GM13976 (cell line): ENCODE data around the gene FAM169A.
A peak's percentile ranks its signal among the peaks of the same experiment; 100 is the strongest.
"Not testable (repeated sequence)": the region's sequence is repeated elsewhere in the genome, so short reads cannot be mapped to it uniquely, and the experiment has no call there.

Source experiments
- DNase-seq: peaks from one replicate; pipeline ENCODE4 v3.0.0; 2012; ENCODE audit warnings: low spot score
- in situ Hi-C: fragments of 300-500 bp; cut with MboI; formaldehyde crosslinking; loops from one replicate; pipeline ENCODE4 v1.12.0; 2022; ENCODE audit warnings: low sequenced_read_pairs, mixed read lengths, inconsistent platforms; ENCODE audit not compliant: unreplicated experiment
- TF ChIP-seq, protein P1 (sequence below): IDR thresholded peaks from 2 replicates; pipeline ENCODE4 v1.5.1; 2012; ENCODE audit warnings: borderline replicate concordance, mild to moderate bottlenecking; ENCODE audit not compliant: insufficient read depth; ENCODE audit errors: extremely low read depth, missing control alignments, control extremely low read depth

Gene FAM169A

DNA sequence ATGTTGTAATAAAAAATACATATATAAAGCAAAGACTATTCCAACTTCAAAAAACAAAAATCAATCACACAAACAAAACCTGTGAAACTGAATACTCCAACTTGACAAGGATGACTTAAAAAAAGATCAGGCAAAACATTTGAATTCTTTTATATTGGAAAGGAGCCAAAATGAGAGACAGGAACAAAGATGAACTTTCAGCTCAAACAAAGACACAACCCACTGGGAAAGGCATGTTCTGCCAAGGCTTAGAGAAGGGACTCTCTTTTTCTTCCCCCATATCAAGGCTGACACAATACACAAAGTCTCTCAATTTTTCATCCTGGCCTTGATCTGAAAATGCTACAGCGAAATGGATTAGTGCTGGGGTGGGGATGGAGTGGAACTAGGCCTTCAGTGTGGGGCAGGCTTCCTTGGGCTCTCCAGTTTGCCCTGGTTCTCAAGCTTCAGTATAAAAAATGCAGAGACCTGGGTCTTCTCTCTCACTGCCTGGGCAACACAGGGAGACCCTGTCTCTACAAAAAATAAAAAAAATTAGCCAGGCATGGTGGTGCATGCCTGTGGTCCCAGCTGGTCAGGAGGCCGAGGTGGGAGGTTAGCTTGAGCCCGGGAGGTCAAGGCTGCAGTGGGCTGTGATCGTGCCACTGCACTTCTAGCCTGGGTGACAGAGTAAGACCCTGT, 11.6 kb upstream of the FAM169A start:
- DNase-seq: no peak
- TF ChIP-seq, protein P1, sequence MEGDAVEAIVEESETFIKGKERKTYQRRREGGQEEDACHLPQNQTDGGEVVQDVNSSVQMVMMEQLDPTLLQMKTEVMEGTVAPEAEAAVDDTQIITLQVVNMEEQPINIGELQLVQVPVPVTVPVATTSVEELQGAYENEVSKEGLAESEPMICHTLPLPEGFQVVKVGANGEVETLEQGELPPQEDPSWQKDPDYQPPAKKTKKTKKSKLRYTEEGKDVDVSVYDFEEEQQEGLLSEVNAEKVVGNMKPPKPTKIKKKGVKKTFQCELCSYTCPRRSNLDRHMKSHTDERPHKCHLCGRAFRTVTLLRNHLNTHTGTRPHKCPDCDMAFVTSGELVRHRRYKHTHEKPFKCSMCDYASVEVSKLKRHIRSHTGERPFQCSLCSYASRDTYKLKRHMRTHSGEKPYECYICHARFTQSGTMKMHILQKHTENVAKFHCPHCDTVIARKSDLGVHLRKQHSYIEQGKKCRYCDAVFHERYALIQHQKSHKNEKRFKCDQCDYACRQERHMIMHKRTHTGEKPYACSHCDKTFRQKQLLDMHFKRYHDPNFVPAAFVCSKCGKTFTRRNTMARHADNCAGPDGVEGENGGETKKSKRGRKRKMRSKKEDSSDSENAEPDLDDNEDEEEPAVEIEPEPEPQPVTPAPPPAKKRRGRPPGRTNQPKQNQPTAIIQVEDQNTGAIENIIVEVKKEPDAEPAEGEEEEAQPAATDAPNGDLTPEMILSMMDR: no peak
- in situ Hi-C loops: no loop called here

DNA sequence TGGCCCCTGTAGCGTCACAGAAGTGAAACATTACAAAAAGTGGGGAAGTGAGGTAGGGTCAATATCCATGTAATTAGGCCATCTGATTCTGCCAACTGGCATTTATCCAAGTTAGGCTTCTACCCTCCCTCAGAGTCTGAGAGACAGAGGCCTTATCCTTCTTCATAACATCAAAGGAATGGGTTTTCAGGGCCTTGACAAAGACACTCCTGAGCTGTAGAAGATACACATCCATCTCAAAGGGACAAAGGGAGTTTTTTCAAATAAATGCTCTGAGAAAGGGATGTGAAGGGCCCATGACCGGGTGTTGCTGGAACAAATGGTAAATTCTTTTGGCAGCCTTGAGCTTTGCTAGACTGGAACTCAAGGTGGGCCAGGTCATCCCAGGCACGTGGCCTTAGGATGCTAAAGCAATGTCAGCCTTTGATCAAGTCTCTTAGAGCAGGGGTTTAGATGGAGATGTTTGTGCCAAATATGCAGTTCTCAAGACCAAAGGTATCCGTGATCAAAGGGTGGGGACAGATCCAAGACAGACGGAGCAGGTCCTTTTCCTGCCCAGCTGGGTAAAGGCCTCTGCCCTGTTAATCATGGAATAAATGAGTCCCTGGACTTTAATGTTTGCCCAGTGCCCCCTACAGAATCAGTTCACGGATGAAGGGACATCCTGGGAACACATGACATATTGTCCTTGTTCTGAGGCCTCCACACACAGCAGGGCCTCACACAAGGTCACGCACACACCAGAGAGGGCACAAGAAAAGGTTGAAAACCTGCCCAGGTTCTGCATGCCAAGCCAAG, 10.0 kb upstream of the FAM169A start:
- no peak for DNase-seq
- in situ Hi-C loops: no loop called here
- TF ChIP-seq, protein P1: no peak

DNA sequence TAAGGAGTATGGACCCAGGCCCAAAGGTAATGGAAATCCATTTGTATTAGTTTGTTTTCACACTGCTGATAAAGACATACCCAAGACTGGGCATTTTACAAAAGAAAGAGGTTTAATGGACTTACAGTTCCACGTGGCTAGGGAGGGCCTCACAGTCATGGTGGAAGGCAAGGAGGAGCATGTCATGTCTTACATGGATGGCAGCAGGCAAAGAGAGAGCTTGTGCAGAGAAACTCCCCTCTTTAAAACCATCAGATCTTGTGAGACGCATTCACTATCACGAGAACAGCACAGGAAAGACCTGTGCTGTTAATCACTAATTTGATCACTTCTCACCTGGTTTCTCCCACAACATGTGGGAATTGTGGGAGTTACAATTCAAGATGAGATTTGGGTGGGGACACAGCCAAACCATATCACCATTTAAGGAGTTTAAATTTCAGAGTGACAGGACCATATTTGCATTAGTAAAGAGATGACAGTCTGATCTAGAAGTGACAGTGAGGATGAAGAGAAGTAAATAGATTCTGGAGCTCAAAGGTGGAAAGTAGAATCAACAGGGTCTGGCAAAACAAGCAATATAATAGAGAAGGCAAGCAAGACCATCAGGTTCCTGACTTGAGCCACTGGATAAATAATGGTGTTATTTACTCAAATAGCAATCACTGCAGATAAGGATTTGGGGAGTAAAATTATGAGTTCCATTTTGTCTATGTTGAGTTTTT, 7.5 kb upstream of the FAM169A start:
- in situ Hi-C loops: no loop called here
- DNase-seq: no peak
- TF ChIP-seq, protein P1: no peak

DNA sequence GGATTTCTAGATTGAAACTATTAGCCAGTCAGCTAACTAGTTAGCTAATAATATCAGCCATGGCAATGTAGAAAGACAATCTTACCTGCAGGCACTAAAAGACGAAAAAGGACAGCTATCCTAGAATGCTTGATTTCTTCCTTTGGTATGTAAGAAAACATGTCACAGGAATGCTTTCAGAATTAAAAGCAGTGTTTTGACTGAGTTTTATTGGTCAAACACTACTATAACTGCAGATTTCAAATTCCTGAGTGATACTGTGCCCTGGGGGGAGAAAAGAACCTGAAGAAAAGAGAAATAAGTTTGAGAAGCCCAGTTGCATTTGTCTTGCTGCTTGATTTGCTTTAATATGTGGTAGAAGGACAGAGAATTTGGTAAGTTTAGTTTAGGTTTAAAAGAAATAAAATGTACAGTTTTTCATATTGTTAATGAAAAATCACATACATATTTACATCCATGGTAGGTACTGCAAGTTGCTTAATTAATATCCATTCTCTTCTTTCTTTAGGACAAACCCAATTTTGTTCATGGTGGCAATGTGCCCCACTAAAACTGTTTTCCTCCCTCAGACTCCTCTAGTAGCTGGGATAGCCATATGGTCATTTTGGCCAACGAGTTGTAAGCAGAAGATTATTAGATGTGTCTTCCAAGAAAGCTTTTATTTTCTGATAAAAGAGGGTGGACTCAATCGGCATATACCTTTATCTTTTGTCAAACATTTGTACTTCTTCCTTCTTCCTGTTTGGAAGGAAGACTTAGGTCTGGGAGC, 4.3 kb upstream of the FAM169A start:
- in situ Hi-C loops: no loop called here
- DNase-seq: no peak
- TF ChIP-seq, protein P1: no peak

DNA sequence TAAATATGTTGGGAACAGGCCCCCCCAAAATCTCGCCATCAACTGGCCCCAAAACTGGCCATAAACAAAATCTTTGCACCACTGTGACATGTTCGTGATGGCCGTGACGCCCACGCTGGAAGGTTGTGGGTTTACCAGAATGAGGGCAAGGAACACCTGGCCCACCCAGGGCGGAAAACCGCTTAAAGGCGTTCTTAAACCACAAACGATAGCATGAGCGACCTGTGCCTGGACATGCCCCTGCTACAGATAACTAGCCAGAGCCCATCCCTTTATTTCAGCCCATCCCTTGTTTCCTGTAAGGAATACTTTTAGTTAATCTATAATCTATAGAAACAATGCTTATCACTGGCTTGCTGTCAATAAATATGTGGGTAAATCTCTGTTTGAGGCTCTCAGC, 3.2 kb upstream of the FAM169A start:
- DNase-seq, in situ Hi-C loops: not testable (repeated sequence)

DNA sequence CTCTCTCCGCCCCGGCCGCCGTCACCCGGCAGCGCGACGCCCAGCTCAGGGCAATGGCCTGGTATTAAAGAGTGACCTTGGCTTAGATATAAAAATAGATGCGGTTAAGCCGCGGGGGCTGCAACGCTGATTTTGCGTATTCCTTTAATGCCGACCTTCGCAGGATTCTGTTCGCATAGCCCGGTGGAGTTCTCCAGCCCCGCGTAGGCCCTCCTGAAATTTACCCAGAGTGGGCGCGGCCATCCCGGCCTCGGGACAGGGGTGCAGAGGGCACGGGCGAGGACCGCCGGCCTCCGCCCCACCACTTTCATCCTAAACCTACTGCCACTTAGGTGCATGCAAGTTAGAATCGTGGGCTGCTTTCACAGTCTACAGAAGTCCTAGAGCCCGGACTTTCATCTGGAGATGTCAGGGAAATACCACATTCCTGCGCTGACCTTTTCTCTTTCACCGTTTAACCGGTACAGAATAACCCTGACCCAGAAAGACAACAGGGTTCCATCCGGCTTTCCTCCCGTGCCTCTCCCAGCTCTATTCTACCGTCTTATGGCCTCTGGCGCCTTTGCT, 492 bp upstream of the FAM169A start:
- in situ Hi-C loops: no loop called here
- TF ChIP-seq, protein P1: no peak
- DNase-seq: peak; percentile 26
